DOHH2 (cell line): Measurements from ENCODE around the gene PIK3AP1.

Experiments used
- H3F3A ChIP-seq: fragments of 200-600 bp; sonication (generic), shearing (Covaris generic); 2 replicates; pipeline ENCODE4 v1.6.0; 2016; ENCODE audit warnings: antibody characterized with exemption, mild to moderate bottlenecking; ENCODE audit not compliant: control insufficient read depth, insufficient read depth
- H3K27ac ChIP-seq: fragments of 200-600 bp; sonication (generic); 2 replicates; pipeline ENCODE4 v1.5.1; 2014; ENCODE audit warnings: low read depth, mild to moderate bottlenecking, low read length, moderate library complexity
- H3K27me3 ChIP-seq: fragments of 200-600 bp; sonication (generic); 2 replicates; pipeline ENCODE4 v1.6.1; 2014; ENCODE audit warnings: mild to moderate bottlenecking, low read length, mixed read lengths; ENCODE audit not compliant: control insufficient read depth
- H3K36me3 ChIP-seq: fragments of 200-600 bp; sonication (generic); 2 replicates; pipeline ENCODE4 v1.6.1; 2014; ENCODE audit warnings: mild to moderate bottlenecking, low read length, moderate library complexity, mixed read lengths; ENCODE audit not compliant: control insufficient read depth
- H3K4me1 ChIP-seq: fragments of 200-600 bp; sonication (generic); 2 replicates; pipeline ENCODE4 v1.6.1; 2014; ENCODE audit warnings: mild to moderate bottlenecking, low read length, mixed read lengths; ENCODE audit not compliant: control insufficient read depth
- H3K4me2 ChIP-seq: fragments of 200-600 bp; sonication (generic); 2 replicates; pipeline ENCODE4 v1.6.0; 2014; ENCODE audit warnings: mild to moderate bottlenecking, low read length, moderate library complexity
- H3K4me3 ChIP-seq: fragments of 200-600 bp; sonication (generic); 2 replicates; pipeline ENCODE4 v1.5.1; 2014; ENCODE audit warnings: mild to moderate bottlenecking, low read length, mixed read lengths
- H3K79me2 ChIP-seq: fragments of 200-600 bp; sonication (generic); 2 replicates; pipeline ENCODE4 v1.6.1; 2014; ENCODE audit warnings: mild to moderate bottlenecking, low read length, mixed read lengths; ENCODE audit not compliant: control insufficient read depth
- H3K9me2 ChIP-seq: fragments of 200-600 bp; sonication (generic); replicated peaks from 2 replicates; pipeline ENCODE4 v1.6.1; 2014; ENCODE audit warnings: mild to moderate bottlenecking, low read length, mixed read lengths; ENCODE audit not compliant: control insufficient read depth
- H3K9me3 ChIP-seq: fragments of 200-600 bp; sonication (generic); 2 replicates; pipeline ENCODE4 v1.6.1; 2014; ENCODE audit warnings: antibody characterized with exemption, low read length, mixed read lengths; ENCODE audit not compliant: control insufficient read depth, insufficient read depth
- H4K20me1 ChIP-seq: fragments of 200-600 bp; sonication (generic); 2 replicates; pipeline ENCODE4 v1.6.0; 2014; ENCODE audit warnings: low read depth, mild to moderate bottlenecking, antibody characterized with exemption, low read length, moderate library complexity; ENCODE audit not compliant: control insufficient read depth, insufficient read depth
- EZH2phosphoT487 ChIP-seq: fragments of 200-600 bp; sonication (generic); IDR thresholded peaks from 2 replicates; pipeline ENCODE4 v1.6.1; 2017; ENCODE audit warnings: borderline replicate concordance, mild to moderate bottlenecking, antibody characterized with exemption, low read length, moderate library complexity, mixed read lengths
- TF ChIP-seq, protein P1 (sequence below): fragments of 200-600 bp; sonication (generic); IDR thresholded peaks from one replicate; pipeline ENCODE4 v1.5.1; 2014; ENCODE audit warnings: antibody characterized with exemption, mild to moderate bottlenecking, low read depth, low read length; ENCODE audit not compliant: poor library complexity, severe bottlenecking

PIK3AP1 gene

GRCh38 chr10:96711048-96711728 lies 9.1 kb downstream of the PIK3AP1 start:
- no peak for TF ChIP-seq EZH2phosphoT487
- TF ChIP-seq, protein P1, sequence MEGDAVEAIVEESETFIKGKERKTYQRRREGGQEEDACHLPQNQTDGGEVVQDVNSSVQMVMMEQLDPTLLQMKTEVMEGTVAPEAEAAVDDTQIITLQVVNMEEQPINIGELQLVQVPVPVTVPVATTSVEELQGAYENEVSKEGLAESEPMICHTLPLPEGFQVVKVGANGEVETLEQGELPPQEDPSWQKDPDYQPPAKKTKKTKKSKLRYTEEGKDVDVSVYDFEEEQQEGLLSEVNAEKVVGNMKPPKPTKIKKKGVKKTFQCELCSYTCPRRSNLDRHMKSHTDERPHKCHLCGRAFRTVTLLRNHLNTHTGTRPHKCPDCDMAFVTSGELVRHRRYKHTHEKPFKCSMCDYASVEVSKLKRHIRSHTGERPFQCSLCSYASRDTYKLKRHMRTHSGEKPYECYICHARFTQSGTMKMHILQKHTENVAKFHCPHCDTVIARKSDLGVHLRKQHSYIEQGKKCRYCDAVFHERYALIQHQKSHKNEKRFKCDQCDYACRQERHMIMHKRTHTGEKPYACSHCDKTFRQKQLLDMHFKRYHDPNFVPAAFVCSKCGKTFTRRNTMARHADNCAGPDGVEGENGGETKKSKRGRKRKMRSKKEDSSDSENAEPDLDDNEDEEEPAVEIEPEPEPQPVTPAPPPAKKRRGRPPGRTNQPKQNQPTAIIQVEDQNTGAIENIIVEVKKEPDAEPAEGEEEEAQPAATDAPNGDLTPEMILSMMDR = no peak
- Histone ChIP-seq H3K79me2 (peaks cover 98% of the 10 kb centered on the region), H3K9me2 (no peaks in the 10 kb centered on the region), H3K4me3 (peak overlapping the region; percentile 36), H3K27ac (peak overlapping the region; percentile 68), H3K36me3 (peaks cover 84% of the 10 kb centered on the region), H4K20me1 (no peaks in the 10 kb centered on the region), H3K4me2 (peak overlapping the region; percentile 53), H3K27me3 (no peaks in the 10 kb centered on the region), H3K4me1 (peaks cover 97% of the 10 kb centered on the region), H3F3A (peaks cover 65% of the 10 kb centered on the region), H3K9me3 (no peaks in the 10 kb centered on the region)

DNA sequence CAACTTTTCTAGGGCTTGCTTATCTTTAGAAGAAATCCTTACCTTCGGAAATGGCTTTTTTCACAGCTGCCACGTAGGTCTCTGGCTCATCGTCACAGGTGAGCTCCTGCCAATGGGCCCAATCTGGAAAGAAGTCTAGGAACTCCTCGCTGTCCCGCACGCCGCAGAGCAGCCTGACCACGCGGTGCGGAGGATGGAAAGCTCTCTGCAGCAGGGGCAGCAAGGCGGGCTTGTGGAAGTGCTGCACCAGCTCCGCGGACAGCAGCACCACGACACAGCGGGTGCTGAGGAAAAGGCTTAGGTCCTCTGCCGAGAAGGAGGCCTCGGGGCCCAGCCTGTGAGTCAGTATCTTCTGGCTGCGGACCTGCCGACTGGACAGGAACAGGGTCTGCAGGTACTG lies 10.8 kb downstream of the PIK3AP1 start:
- H3K4me1 ChIP-seq = peaks cover 97% of the 10 kb centered on the region
- no peaks in the 10 kb centered on the region for H3K9me3 ChIP-seq
- H3K36me3 ChIP-seq = peaks cover 84% of the 10 kb centered on the region
- peaks cover 70% of the 10 kb centered on the region for H3F3A ChIP-seq
- H3K27ac ChIP-seq = peak overlapping the region; percentile 97
- H3K4me2 ChIP-seq = peak overlapping the region; percentile 79
- no peaks in the 10 kb centered on the region for H3K9me2 ChIP-seq
- H3K4me3 ChIP-seq = peak overlapping the region; percentile 57
- H3K79me2 ChIP-seq = peaks cover 97% of the 10 kb centered on the region
- H4K20me1 ChIP-seq = no peaks in the 10 kb centered on the region
- no peaks in the 10 kb centered on the region for H3K27me3 ChIP-seq
- TF ChIP-seq EZH2phosphoT487 = no peak
- TF ChIP-seq, protein P1 = no peak

DNA sequence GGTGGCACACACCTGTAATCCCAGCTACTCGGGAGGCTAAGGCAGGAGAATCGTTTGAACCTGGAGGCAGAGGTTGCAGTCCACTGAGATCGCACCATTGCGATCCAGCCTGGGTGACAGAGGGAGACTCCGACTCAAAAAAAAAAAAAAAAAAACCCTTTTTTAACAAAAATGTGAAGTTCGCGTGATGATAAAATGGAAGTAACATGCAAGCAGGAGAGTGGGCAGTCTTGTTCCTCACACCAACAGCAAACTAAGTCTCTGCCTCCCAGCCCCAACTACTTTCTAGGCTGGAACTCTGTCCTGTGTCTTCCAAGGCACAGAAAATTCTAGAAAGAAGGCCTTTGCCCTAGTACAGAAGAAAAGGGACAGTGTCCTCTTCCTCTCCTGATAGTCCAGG lies 11.3 kb downstream of the PIK3AP1 start:
- Histone ChIP-seq H3K9me3 (no peaks in the 10 kb centered on the region), H3K27ac (peak overlapping the region; percentile 97), H3K4me1 (peaks cover 97% of the 10 kb centered on the region), H4K20me1 (no peaks in the 10 kb centered on the region), H3K9me2 (no peaks in the 10 kb centered on the region), H3K79me2 (peaks cover 97% of the 10 kb centered on the region), H3K4me2 (peak overlapping the region; percentile 79), H3F3A (peaks cover 71% of the 10 kb centered on the region), H3K4me3 (peak overlapping the region; percentile 57), H3K36me3 (peaks cover 84% of the 10 kb centered on the region), H3K27me3 (no peaks in the 10 kb centered on the region)
- TF ChIP-seq, protein P1 = no peak
- TF ChIP-seq EZH2phosphoT487 = no peak
